ENCODE data around the gene ARHGEF2. TPM values are rescaled to one million over a fixed set of nuclear protein-coding genes. Genes with fewer than 3 reads are reported as not detected.
"Not testable (repeated sequence)": the region's sequence is repeated elsewhere in the genome, so short reads cannot be mapped to it uniquely, and the experiment has no call there.

ARHGEF2 gene
- total RNA-seq, 1 donor from 2014 or later: 172 TPM

GRCh38 chr1:155946633-155947219 is 31.6 kb downstream of the ARHGEF2 start:
- intact Hi-C loops (cut with micrococcal nuclease): loop anchor here (1.0 to 2.0 kb wide), 2 partner anchors 12 to 30 kb away; partner anchors contain the start of gene KHDC4

GRCh38 chr1:155944444-155944799 is 33.9 kb downstream of the ARHGEF2 start:
- intact Hi-C loops (cut with micrococcal nuclease): no loop called here

GRCh38 chr1:155942578-155943141 is 35.7 kb downstream of the ARHGEF2 start:
- intact Hi-C loops (cut with micrococcal nuclease): no loop called here

- intact Hi-C loops (cut with micrococcal nuclease): no loop called here
Observed at GRCh38 chr1:155941845-155942531, 36.4 kb downstream of the ARHGEF2 start.

- intact Hi-C loops (cut with micrococcal nuclease): no loop called here
Observed at GRCh38 chr1:155940993-155941844, 37.1 kb downstream of the ARHGEF2 start, which contains the start of gene RXFP4. RXFP4 (plus strand) TSS chr1:155941638; CDS start chr1:155941710, 72 bp downstream.

GRCh38 chr1:155940482-155940992 is 37.8 kb downstream of the ARHGEF2 start:
- intact Hi-C loops (cut with micrococcal nuclease): no loop called here

- intact Hi-C loops (cut with micrococcal nuclease): loop anchor here (1.0 to 2.0 kb wide), 2 partner anchors 51 to 129 kb away; no protein-coding TSS in a partner anchor
Observed at GRCh38 chr1:155938220-155938627, 40.1 kb downstream of the ARHGEF2 start.

- intact Hi-C loops (cut with micrococcal nuclease): loop anchor here (1.0 to 2.0 kb wide), 8 partner anchors 11 to 258 kb away; partner anchors contain the start of genes ARHGEF2, LAMTOR2, RIT1 and SYT11
Observed at GRCh38 chr1:155934936-155935590, 43.3 kb downstream of the ARHGEF2 start.

GRCh38 chr1:155934097-155934935 is 44.0 kb downstream of the ARHGEF2 start, which contains the start of gene KHDC4:
KHDC4 (minus strand) TSS chr1:155934413; CDS start chr1:155934373, 40 bp downstream.
- intact Hi-C loops (cut with micrococcal nuclease): loop anchor here (1.0 to 2.0 kb wide), 8 partner anchors 12 to 259 kb away; partner anchors contain the start of genes ARHGEF2, LAMTOR2, RIT1 and SYT11

- intact Hi-C loops (cut with micrococcal nuclease): loop anchor here (1.0 to 2.0 kb wide), 8 partner anchors 13 to 260 kb away; partner anchors contain the start of genes ARHGEF2, LAMTOR2, RIT1 and SYT11
Observed at GRCh38 chr1:155933591-155934096, 44.7 kb downstream of the ARHGEF2 start.

- intact Hi-C loops (cut with micrococcal nuclease): no loop called here
Observed at GRCh38 chr1:155932487-155932886, 45.9 kb downstream of the ARHGEF2 start.

GRCh38 chr1:155932081-155932480 is 46.3 kb downstream of the ARHGEF2 start:
- intact Hi-C loops (cut with micrococcal nuclease): no loop called here

GRCh38 chr1:155931332-155932038 is 46.9 kb downstream of the ARHGEF2 start:
- intact Hi-C loops (cut with micrococcal nuclease): no loop called here

- intact Hi-C loops (cut with micrococcal nuclease): not testable (repeated sequence)
Observed at GRCh38 chr1:155930725-155931124, 47.6 kb downstream of the ARHGEF2 start.

- intact Hi-C loops (cut with micrococcal nuclease): no loop called here
Observed at GRCh38 chr1:155929057-155929456, 49.3 kb downstream of the ARHGEF2 start.

- intact Hi-C loops (cut with micrococcal nuclease): no loop called here
Observed at GRCh38 chr1:155925506-155925905, 52.8 kb downstream of the ARHGEF2 start.

GRCh38 chr1:155920717-155921116 is 57.6 kb downstream of the ARHGEF2 start:
- intact Hi-C loops (cut with micrococcal nuclease): no loop called here

- intact Hi-C loops (cut with micrococcal nuclease): no loop called here
Observed at GRCh38 chr1:155919801-155920200, 58.5 kb downstream of the ARHGEF2 start.

- intact Hi-C loops (cut with micrococcal nuclease): no loop called here
Observed at GRCh38 chr1:155918660-155919059, 59.7 kb downstream of the ARHGEF2 start.
